GM06990 (cell line): ENCODE data around the gene SERPINA12.

Experiments
- DNase-seq: peaks from one replicate; pipeline ENCODE4 v3.0.0-alpha.2; 2011; ENCODE audit not compliant: insufficient read length; ENCODE audit errors: extremely low read depth
- H3K27me3 ChIP-seq: replicated peaks from 2 replicates; pipeline ENCODE4 v1.6.0; 2011; ENCODE audit warnings: low read length; ENCODE audit not compliant: control insufficient read depth, insufficient read depth
- H3K36me3 ChIP-seq: 2 replicates; pipeline ENCODE4 v1.5.1; 2011; ENCODE audit warnings: low read length; ENCODE audit not compliant: control insufficient read depth, insufficient read depth
- H3K4me3 ChIP-seq: replicated peaks from 2 replicates; pipeline ENCODE4 v1.5.1; 2011; ENCODE audit warnings: low read depth, mild to moderate bottlenecking, control low read depth, low read length
- CTCF ChIP-seq: IDR thresholded peaks from 2 replicates; pipeline ENCODE4 v1.5.1; 2011; ENCODE audit warnings: low read length, control low read depth, mild to moderate bottlenecking, inconsistent platforms; ENCODE audit not compliant: insufficient read depth, poor library complexity, severe bottlenecking

Gene SERPINA12

GRCh38 chr14:94540031-94540794 is 30.9 kb upstream of the SERPINA12 start:
- no peaks in the 10 kb centered on the region for H3K27me3 ChIP-seq
- no peak for TF ChIP-seq CTCF
- no peaks in the 10 kb centered on the region for H3K36me3 ChIP-seq
- H3K4me3 ChIP-seq, result no peak overlapping the region
- DNase-seq, result no peak

- TF ChIP-seq CTCF, result no peak
- H3K4me3 ChIP-seq, result no peak overlapping the region
- no peak for DNase-seq
- H3K27me3 ChIP-seq, result no peaks in the 10 kb centered on the region
- no peaks in the 10 kb centered on the region for H3K36me3 ChIP-seq
Measured at GRCh38 chr14:94539181-94539580, 29.9 kb upstream of the SERPINA12 start.

GRCh38 chr14:94538070-94538740 is 28.9 kb upstream of the SERPINA12 start:
- no peak for TF ChIP-seq CTCF
- DNase-seq, result no peak
- Histone ChIP-seq H3K4me3 (no peak overlapping the region), H3K27me3 (no peaks in the 10 kb centered on the region), H3K36me3 (no peaks in the 10 kb centered on the region)

GRCh38 chr14:94536836-94537235 is 27.6 kb upstream of the SERPINA12 start:
- DNase-seq, result no peak
- Histone ChIP-seq H3K36me3 (no peaks in the 10 kb centered on the region), H3K27me3 (no peaks in the 10 kb centered on the region), H3K4me3 (no peak overlapping the region)
- TF ChIP-seq CTCF, result peak; percentile 12

- H3K27me3 ChIP-seq, result no peaks in the 10 kb centered on the region
- no peaks in the 10 kb centered on the region for H3K36me3 ChIP-seq
- peak; percentile 30 for TF ChIP-seq CTCF
- H3K4me3 ChIP-seq, result no peak overlapping the region
- no peak for DNase-seq
Measured at GRCh38 chr14:94535506-94535905, 26.2 kb upstream of the SERPINA12 start.
